OCI-LY3 (cell line): ENCODE results near the gene SLC27A2.

Source experiments
- EZH2phosphoT487 ChIP-seq: fragments of 200-600 bp; shearing (Covaris generic); IDR thresholded peaks from 2 replicates; pipeline ENCODE4 v1.6.1; 2018; ENCODE audit warnings: antibody characterized with exemption, mixed run types, low read depth
- TF ChIP-seq, protein P1 (sequence below): fragments of 200-600, 300-600 bp; sonication (generic); IDR thresholded peaks from 2 replicates; pipeline ENCODE4 v1.5.1; 2014; ENCODE audit warnings: antibody characterized with exemption, low read length, low read depth

DNA sequence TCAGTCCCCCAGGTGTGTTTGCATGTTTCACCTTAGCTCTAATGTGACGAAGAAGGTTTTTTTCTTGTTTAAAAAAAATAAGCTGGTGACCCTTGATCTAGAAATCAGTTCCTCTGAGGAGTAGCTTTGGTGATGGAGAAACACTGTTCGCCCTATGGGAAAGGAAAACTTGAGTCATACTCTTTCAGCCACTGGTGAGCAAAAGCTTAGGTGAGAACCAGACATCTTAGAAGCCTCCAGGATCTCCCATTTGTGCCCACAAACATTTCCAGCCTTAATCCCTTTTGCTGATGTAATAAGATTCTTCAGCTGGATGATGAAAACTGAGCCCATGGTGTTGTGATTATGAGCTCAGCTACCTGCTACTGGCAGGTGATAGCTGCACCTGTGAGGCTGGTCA is 37.8 kb downstream of the SLC27A2 start:
- TF ChIP-seq, protein P1, sequence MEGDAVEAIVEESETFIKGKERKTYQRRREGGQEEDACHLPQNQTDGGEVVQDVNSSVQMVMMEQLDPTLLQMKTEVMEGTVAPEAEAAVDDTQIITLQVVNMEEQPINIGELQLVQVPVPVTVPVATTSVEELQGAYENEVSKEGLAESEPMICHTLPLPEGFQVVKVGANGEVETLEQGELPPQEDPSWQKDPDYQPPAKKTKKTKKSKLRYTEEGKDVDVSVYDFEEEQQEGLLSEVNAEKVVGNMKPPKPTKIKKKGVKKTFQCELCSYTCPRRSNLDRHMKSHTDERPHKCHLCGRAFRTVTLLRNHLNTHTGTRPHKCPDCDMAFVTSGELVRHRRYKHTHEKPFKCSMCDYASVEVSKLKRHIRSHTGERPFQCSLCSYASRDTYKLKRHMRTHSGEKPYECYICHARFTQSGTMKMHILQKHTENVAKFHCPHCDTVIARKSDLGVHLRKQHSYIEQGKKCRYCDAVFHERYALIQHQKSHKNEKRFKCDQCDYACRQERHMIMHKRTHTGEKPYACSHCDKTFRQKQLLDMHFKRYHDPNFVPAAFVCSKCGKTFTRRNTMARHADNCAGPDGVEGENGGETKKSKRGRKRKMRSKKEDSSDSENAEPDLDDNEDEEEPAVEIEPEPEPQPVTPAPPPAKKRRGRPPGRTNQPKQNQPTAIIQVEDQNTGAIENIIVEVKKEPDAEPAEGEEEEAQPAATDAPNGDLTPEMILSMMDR = no peak
- no peak for TF ChIP-seq EZH2phosphoT487
